ENCODE measurements around the gene ABLIM1. TPM values are rescaled to one million over a fixed set of nuclear protein-coding genes. Genes with fewer than 3 reads are reported as not detected.

The ABLIM1 gene
- total RNA-seq, 1 donor from 2014 or later, result 76.9 TPM

DNA sequence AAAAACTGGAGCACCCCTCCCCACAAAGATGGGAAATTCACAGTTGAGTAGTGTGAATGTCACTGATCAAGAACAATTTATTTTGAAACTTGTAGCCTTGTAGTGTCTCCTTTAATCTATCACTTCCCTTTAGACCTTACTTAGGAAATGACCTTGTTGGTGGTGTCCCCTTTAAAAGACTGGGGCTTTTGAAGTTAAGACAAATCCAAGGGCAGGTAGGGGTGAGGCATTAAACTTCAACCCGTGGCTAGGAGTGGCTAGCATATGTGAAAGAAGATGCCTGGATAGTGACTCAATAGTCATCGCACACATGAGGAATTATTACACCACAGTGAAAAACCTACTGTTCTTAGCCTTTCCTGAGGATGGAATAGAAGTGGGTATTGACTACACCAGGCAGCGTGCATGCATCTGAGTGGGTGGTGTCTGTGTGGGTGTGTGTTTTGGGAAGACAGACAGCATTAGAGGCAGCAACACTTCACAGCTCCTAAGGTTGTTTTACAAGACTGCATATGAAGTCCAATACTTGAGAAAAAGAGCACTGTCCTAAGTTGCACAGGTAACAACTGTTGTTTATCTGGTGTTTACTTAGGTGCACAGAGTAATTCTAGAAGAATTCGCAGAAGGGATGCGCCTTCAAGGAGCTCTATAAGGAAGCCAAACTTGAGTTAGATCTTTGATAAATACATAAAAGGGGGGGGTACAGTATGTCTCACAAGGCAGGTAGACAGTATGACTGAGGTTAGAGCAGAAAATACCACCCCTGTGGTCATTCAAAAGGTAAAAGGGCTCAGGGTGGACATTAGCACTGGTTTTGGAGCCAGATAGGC is 32.9 kb downstream of the ABLIM1 start:
- peaks cover 15% of the 10 kb centered on the region for H3K27me3 Mint-ChIP-seq
- TF ChIP-seq, protein P1, sequence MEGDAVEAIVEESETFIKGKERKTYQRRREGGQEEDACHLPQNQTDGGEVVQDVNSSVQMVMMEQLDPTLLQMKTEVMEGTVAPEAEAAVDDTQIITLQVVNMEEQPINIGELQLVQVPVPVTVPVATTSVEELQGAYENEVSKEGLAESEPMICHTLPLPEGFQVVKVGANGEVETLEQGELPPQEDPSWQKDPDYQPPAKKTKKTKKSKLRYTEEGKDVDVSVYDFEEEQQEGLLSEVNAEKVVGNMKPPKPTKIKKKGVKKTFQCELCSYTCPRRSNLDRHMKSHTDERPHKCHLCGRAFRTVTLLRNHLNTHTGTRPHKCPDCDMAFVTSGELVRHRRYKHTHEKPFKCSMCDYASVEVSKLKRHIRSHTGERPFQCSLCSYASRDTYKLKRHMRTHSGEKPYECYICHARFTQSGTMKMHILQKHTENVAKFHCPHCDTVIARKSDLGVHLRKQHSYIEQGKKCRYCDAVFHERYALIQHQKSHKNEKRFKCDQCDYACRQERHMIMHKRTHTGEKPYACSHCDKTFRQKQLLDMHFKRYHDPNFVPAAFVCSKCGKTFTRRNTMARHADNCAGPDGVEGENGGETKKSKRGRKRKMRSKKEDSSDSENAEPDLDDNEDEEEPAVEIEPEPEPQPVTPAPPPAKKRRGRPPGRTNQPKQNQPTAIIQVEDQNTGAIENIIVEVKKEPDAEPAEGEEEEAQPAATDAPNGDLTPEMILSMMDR (IDR thresholded peaks at IDR 0.05), result no peak
- no peak overlapping the region for H3K27ac Mint-ChIP-seq
- H3K9me3 Mint-ChIP-seq, result peaks cover 4% of the 10 kb centered on the region
- DNase-seq (no peak), ATAC-seq (ENCODE audit: low read depth) (no peak)
- ChIA-PET POLR2A (no interaction called here), CTCF (interaction anchor here (0.6 kb wide), 1 partner anchor 331 kb away, joined by 3 read pairs; no protein-coding TSS in a partner anchor)
- no peaks in the 10 kb centered on the region for H3K36me3 Mint-ChIP-seq (ENCODE audit: low read depth)
- H3K4me3 Mint-ChIP-seq, result no peak overlapping the region
- intact Hi-C loops (cut with micrococcal nuclease), result no loop called here
- H3K4me1 Mint-ChIP-seq, result peaks cover 2% of the 10 kb centered on the region

DNA sequence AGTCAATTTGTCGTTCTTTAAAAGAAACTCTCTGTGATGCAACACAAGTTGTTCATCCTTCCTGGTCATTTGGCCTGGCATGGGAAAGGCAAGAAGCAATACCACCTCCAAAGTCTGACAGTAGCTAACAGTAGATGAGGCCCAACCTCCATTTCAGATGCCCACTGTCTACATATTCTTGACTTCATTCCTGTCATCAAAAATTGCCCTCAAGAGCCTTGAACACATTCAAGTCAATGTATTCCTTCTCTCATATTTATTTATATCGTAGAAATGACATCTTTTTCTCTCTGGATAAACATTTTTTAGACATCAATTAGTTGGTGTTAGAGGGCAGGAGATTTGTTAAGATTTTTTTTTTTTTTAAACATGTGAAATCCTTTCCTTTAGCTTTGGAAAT is 33.7 kb downstream of the ABLIM1 start:
- DNase-seq, result no peak
- H3K27ac Mint-ChIP-seq, result no peak overlapping the region
- ChIA-PET POLR2A (no interaction called here), CTCF (no interaction called here)
- ATAC-seq (ENCODE audit: low read depth), result no peak
- intact Hi-C loops (cut with micrococcal nuclease), result no loop called here
- peaks cover 4% of the 10 kb centered on the region for H3K9me3 Mint-ChIP-seq
- peaks cover 2% of the 10 kb centered on the region for H3K4me1 Mint-ChIP-seq
- H3K27me3 Mint-ChIP-seq, result peaks cover 8% of the 10 kb centered on the region
- H3K36me3 Mint-ChIP-seq (ENCODE audit: low read depth), result no peaks in the 10 kb centered on the region
- TF ChIP-seq, protein P1 (IDR thresholded peaks at IDR 0.05), result no peak
- no peak overlapping the region for H3K4me3 Mint-ChIP-seq

DNA sequence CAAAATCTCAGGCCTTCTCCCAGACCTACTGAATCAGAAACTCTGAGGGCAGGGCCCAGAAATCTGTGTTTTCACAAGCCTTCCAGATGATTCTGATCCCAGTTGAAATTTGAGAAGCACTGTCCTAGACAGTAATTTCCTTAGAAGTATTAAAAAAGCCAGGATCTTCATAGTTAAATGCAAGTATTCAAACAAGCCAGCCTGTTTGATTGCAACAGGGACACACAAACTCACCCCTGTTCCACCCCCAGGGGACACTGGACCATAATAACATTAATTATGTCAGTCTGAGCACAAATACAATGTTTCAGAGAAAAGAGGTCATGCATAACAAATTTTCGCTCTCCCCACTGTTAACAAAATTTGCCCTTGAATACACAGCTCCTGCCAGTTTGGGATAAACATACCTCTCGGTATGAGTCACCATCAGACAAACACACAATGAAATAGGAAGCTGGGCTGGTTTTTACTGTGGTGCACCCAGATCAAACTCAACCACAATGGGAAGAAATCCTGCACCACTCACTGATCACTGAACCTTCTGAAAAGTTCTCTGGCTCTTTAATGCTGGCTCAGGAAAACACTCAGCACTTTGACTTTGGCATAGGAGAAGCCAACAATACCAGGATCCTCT is 34.3 kb downstream of the ABLIM1 start:
- DNase-seq (no peak), ATAC-seq (ENCODE audit: low read depth) (no peak)
- peaks cover 2% of the 10 kb centered on the region for H3K4me1 Mint-ChIP-seq
- H3K27ac Mint-ChIP-seq, result no peak overlapping the region
- CTCF ChIA-PET, result no interaction called here
- POLR2A ChIA-PET, result no interaction called here
- no peaks in the 10 kb centered on the region for H3K36me3 Mint-ChIP-seq (ENCODE audit: low read depth)
- intact Hi-C loops (cut with micrococcal nuclease), result no loop called here
- no peak overlapping the region for H3K4me3 Mint-ChIP-seq
- TF ChIP-seq, protein P1 (IDR thresholded peaks at IDR 0.05), result no peak
- peaks cover 6% of the 10 kb centered on the region for H3K27me3 Mint-ChIP-seq
- peaks cover 4% of the 10 kb centered on the region for H3K9me3 Mint-ChIP-seq

DNA sequence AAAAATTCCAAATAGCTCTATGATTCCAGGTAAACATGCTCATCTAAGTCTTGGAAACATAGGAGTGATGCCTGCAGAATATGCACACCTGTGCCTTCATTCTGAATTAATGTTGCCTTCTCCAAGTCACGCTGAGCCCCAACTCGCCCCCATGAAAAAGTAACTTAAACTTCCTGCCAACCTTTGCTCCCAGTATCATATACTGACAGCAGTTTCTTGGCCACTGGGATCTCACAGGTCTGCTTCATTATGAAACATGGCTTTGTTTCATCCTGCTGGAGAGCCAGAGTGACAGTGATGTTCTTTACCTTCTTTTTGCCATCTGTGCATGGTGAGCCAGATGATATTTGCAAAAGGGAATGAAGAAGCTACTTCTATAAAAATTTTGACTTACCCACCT is 34.9 kb downstream of the ABLIM1 start:
- no peaks in the 10 kb centered on the region for H3K36me3 Mint-ChIP-seq (ENCODE audit: low read depth)
- peaks cover 5% of the 10 kb centered on the region for H3K27me3 Mint-ChIP-seq
- no peak for DNase-seq
- TF ChIP-seq, protein P1 (IDR thresholded peaks at IDR 0.05), result no peak
- no peak overlapping the region for H3K4me3 Mint-ChIP-seq
- intact Hi-C loops (cut with micrococcal nuclease), result no loop called here
- ChIA-PET CTCF (no interaction called here), POLR2A (no interaction called here)
- ATAC-seq (ENCODE audit: low read depth), result no peak
- peaks cover 2% of the 10 kb centered on the region for H3K4me1 Mint-ChIP-seq
- H3K9me3 Mint-ChIP-seq, result peaks cover 4% of the 10 kb centered on the region
- no peak overlapping the region for H3K27ac Mint-ChIP-seq

DNA sequence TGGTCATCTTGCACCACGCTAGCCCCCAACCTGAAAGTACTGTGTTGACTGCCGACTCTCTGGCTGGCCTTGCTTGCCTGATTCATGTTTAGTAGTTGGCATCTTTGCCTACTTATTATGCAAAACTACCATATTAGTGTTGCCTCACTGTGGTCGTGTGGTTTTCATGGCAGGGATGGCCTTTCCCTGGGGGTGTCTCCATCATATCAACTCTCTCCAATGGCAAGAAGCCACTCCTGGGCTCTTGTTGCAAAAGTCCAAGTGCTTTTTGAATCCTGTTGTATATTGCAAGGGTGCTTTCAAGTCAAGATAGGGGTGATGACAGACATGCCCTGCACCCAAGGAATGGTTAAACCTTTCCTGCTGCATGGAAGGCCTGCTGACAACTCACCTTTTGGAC is 39.4 kb downstream of the ABLIM1 start:
- Mint-ChIP-seq H3K9me3 (no peaks in the 10 kb centered on the region), H3K36me3 (ENCODE audit: low read depth) (no peaks in the 10 kb centered on the region), H3K27me3 (no peaks in the 10 kb centered on the region), H3K27ac (no peak overlapping the region), H3K4me3 (no peak overlapping the region), H3K4me1 (peaks cover 8% of the 10 kb centered on the region)
- POLR2A ChIA-PET, result no interaction called here
- CTCF ChIA-PET, result no interaction called here
- TF ChIP-seq, protein P1 (IDR thresholded peaks at IDR 0.05), result no peak
- DNase-seq (no peak), ATAC-seq (ENCODE audit: low read depth) (no peak)
- intact Hi-C loops (cut with micrococcal nuclease), result no loop called here
